ENCODE measurements around the gene DNM3.

DNA sequence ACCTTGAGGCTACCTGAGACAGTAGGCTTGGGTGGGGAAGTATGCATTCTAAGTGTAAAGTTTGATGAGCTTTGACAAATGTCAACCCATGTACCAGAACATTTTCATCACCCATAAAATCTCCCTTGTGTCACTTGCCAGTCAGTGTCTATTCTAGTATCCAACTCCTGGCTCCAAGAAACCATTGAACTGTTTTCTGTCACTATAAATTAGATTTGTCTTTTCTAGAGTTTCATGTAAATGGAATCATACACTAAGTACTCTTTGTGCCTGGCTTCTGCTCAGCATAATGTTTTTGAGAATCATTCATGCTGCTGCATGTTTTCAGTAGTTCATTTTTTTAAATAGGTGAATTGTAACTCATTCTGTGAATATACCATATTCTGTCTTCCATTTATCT, 165.4 kb downstream of the DNM3 start:
- no peak for TF ChIP-seq NFRKB (IDR thresholded peaks at IDR 0.05)
- no peak for TF ChIP-seq SP1 (IDR thresholded peaks at IDR 0.05)
- TF ChIP-seq ARNT (IDR thresholded peaks at IDR 0.05) = no peak
- TF ChIP-seq HDGF (IDR thresholded peaks at IDR 0.05; ENCODE audit: borderline replicate concordance) = no peak
- no peak for TF ChIP-seq SUZ12 (IDR thresholded peaks at IDR 0.05)
- no peak for TF ChIP-seq ZNF384 (IDR thresholded peaks at IDR 0.05)
